SK-N-SH (cell line): ENCODE results near the gene SHROOM3. TPM values are rescaled to one million over a fixed set of nuclear protein-coding genes. Genes with fewer than 3 reads are reported as not detected.

Experiments used
- CTCF ChIA-PET: fragments of 300-600, 350-600 bp; formaldehyde crosslinking; extraction: SDS; loops from one replicate; lab custom pipeline; 2021; lab: Yijun Ruan, JAX
- POLR2A ChIA-PET: fragments of 350-600 bp; sonication (Branson Sonifier 250); formaldehyde crosslinking; extraction: SDS; loops from one replicate; lab custom pipeline; 2020; ENCODE audit warnings: antibody characterized with exemption, inconsistent platforms; lab: Yijun Ruan, JAX
- DNase-seq: peaks from one replicate; pipeline ENCODE4 v3.0.0; 2012
- H2AFZ ChIP-seq: fragments of 200-600 bp; sonication (generic); 2 replicates; pipeline ENCODE4 v1.8.1; 2016; ENCODE audit warnings: antibody characterized with exemption, mild to moderate bottlenecking, low read depth
- H3F3A ChIP-seq: fragments of 200-600 bp; sonication (generic); replicated peaks from 2 replicates; pipeline ENCODE3; 2016; ENCODE audit warnings: antibody characterized with exemption, mild to moderate bottlenecking; ENCODE audit not compliant: insufficient read depth
- H3K27ac ChIP-seq, 2 experiments: fragments of 200-500 bp in 1 of 2; fragments of 200-600 bp in 1 of 2; sonication (Bioruptor generic) in 1 of 2; sonication (generic), shearing (Covaris generic) in 1 of 2; 2 replicates each; pipeline versions ENCODE4 v1.5.1 to v1.6.1; 2014 to 2016; ENCODE audit warnings: low read depth in 2 of 2, inconsistent platforms in 1 of 2, low read length in 1 of 2, mild to moderate bottlenecking in 1 of 2, mixed read lengths in 1 of 2
- H3K27me3 ChIP-seq: fragments of 200-600 bp; sonication (generic), shearing (Covaris generic); 2 replicates; pipeline ENCODE4 v1.6.1; 2016; ENCODE audit warnings: mixed run types; ENCODE audit not compliant: insufficient read depth
- H3K36me3 ChIP-seq, 2 experiments: fragments of 200-500 bp in 1 of 2; fragments of 200-600 bp in 1 of 2; sonication (Bioruptor generic) in 1 of 2; sonication (generic) in 1 of 2; replicated peaks in 1 of 2; 2 replicates each; pipeline versions ENCODE3 to v1.5.1; 2014 to 2016; ENCODE audit warnings: low read length in 1 of 2, mild to moderate bottlenecking in 1 of 2; ENCODE audit not compliant: insufficient read depth in 2 of 2, control insufficient read depth in 1 of 2
- H3K4me1 ChIP-seq, 2 experiments: fragments of 200-500 bp in 1 of 2; fragments of 200-600 bp in 1 of 2; sonication (Bioruptor generic) in 1 of 2; sonication (generic), shearing (Covaris generic) in 1 of 2; 2 replicates each; pipeline versions ENCODE4 v1.5.1 to v1.6.1; 2014 to 2016; ENCODE audit warnings: low read depth in 1 of 2, low read length in 1 of 2, mixed run types in 1 of 2; ENCODE audit not compliant: insufficient read depth in 2 of 2, control insufficient read depth in 1 of 2
- H3K4me2 ChIP-seq: fragments of 200-600 bp; sonication (generic), shearing (Covaris generic); 2 replicates; pipeline ENCODE4 v1.6.1; 2017; ENCODE audit warnings: mixed run types
- H3K4me3 ChIP-seq, 2 experiments: fragments of 200-500 bp in 1 of 2; fragments of 200-600 bp in 1 of 2; sonication (Bioruptor generic) in 1 of 2; sonication (generic), shearing (Covaris generic) in 1 of 2; 2 replicates each; pipeline versions ENCODE4 v1.5.1 to v1.8.1; 2014 to 2016; ENCODE audit warnings: low read depth in 2 of 2, inconsistent platforms in 1 of 2, low read length in 1 of 2, mild to moderate bottlenecking in 1 of 2, mixed read lengths in 1 of 2, moderate library complexity in 1 of 2
- H3K79me2 ChIP-seq: fragments of 200-600 bp; sonication (generic); 2 replicates; pipeline ENCODE4 v1.8.1; 2017; ENCODE audit warnings: mild to moderate bottlenecking; ENCODE audit not compliant: insufficient read depth
- H3K9ac ChIP-seq: fragments of 200-600 bp; sonication (generic); 2 replicates; pipeline ENCODE4 v1.6.1; 2017; ENCODE audit warnings: mixed run types
- H3K9me2 ChIP-seq: fragments of 200-600 bp; sonication (generic); 2 replicates; pipeline ENCODE4 v1.6.1; 2017; ENCODE audit warnings: mixed run types
- H3K9me3 ChIP-seq: fragments of 200-600 bp; sonication (generic); 2 replicates; pipeline ENCODE4 v1.6.1; 2017; ENCODE audit warnings: mixed run types, mild to moderate bottlenecking, moderate library complexity
- H4K20me1 ChIP-seq: fragments of 200-600 bp; sonication (generic); 2 replicates; pipeline ENCODE4 v1.6.1; 2017; ENCODE audit warnings: mild to moderate bottlenecking, mixed run types; ENCODE audit not compliant: insufficient read depth
- CHD2 ChIP-seq: fragments of 150-350 bp; IDR thresholded peaks from 2 replicates; pipeline ENCODE4 v1.6.1; 2018; ENCODE audit warnings: low read length; ENCODE audit not compliant: partially characterized antibody
- EP300 ChIP-seq, 2 experiments: IDR thresholded peaks; 2 replicates each; pipeline versions ENCODE4 v1.4.0 to v1.6.1; 2012; ENCODE audit warnings: borderline replicate concordance in 1 of 2, low read depth in 1 of 2, low read length in 1 of 2
- EZH2phosphoT487 ChIP-seq: fragments of 200-600 bp; sonication (generic); IDR thresholded peaks from 2 replicates; pipeline ENCODE4 v1.6.1; 2017; ENCODE audit warnings: low read depth, mixed run types, mild to moderate bottlenecking, antibody characterized with exemption, moderate library complexity, borderline replicate concordance
- FOSL2 ChIP-seq: IDR thresholded peaks from 2 replicates; pipeline ENCODE4 v1.4.0; 2012; ENCODE audit warnings: low read depth, mild to moderate bottlenecking, moderate library complexity, borderline replicate concordance
- FOXM1 ChIP-seq: IDR thresholded peaks from 2 replicates; pipeline ENCODE4 v1.4.0; 2012; ENCODE audit warnings: low read depth, mild to moderate bottlenecking
- GABPA ChIP-seq: IDR thresholded peaks from 2 replicates; pipeline ENCODE4 v1.4.0; 2012; ENCODE audit warnings: low read depth, mild to moderate bottlenecking
- MEF2A ChIP-seq: IDR thresholded peaks from 2 replicates; pipeline ENCODE4 v1.4.0; 2012; ENCODE audit warnings: low read depth, borderline replicate concordance
- NFIC ChIP-seq: IDR thresholded peaks from 2 replicates; pipeline ENCODE4 v1.4.0; 2012; ENCODE audit warnings: borderline replicate concordance
- NRF1 ChIP-seq: IDR thresholded peaks from 2 replicates; pipeline ENCODE4 v1.6.1; 2012; ENCODE audit warnings: low read depth, mild to moderate bottlenecking, low read length
- POLR2AphosphoS5 ChIP-seq: IDR thresholded peaks from 2 replicates; pipeline ENCODE4 v1.6.1; 2012; ENCODE audit warnings: low read depth, low read length
- RFX5 ChIP-seq: IDR thresholded peaks from 2 replicates; pipeline ENCODE4 v1.6.1; 2012; ENCODE audit warnings: mild to moderate bottlenecking, improper control_type of control experiment, low read length
- TAF1 ChIP-seq: IDR thresholded peaks from 2 replicates; pipeline ENCODE4 v1.6.1; 2012; ENCODE audit warnings: low read depth, mild to moderate bottlenecking, low read length, moderate library complexity, borderline replicate concordance
- TCF12 ChIP-seq: IDR thresholded peaks from 2 replicates; pipeline ENCODE4 v1.4.0; 2012
- TEAD4 ChIP-seq: IDR thresholded peaks from 2 replicates; pipeline ENCODE4 v1.4.0; 2012; ENCODE audit warnings: mild to moderate bottlenecking, borderline replicate concordance; ENCODE audit not compliant: insufficient read depth
- WGBS: methylation state at CpG from one replicate; pipeline ENCODE4 v1.1.6; 2017; ENCODE audit warnings: low lambda C conversion rate; 5-methylcytosine and 5-hydroxymethylcytosine counted together
- polyA plus RNA-seq, 3 experiments: library from polyadenylated mRNA; depleted of rRNA; stranded (reverse); fragments of >200 nt; gene quantifications; 2 replicates each; pipeline ENCODE4 v1.2.3, GENCODE V29; 2012
- TF ChIP-seq, protein P1 (sequence below): IDR thresholded peaks from 2 replicates; pipeline ENCODE4 v1.4.0; 2012; ENCODE audit warnings: low read depth, borderline replicate concordance
- TF ChIP-seq, protein P2 (sequence below): IDR thresholded peaks from 2 replicates; pipeline ENCODE4 v1.4.0; 2012; ENCODE audit warnings: low read depth, borderline replicate concordance
- TF ChIP-seq, protein P3 (sequence below): fragments of 200-600 bp; sonication (generic); IDR thresholded peaks from 2 replicates; pipeline ENCODE4 v1.6.1; 2017; ENCODE audit warnings: antibody characterized with exemption, mild to moderate bottlenecking, moderate library complexity

Gene SHROOM3
- polyA plus RNA-seq, 1 of the 3 experiments (the other 2 are of a cell fraction) = 4.3 TPM

DNA sequence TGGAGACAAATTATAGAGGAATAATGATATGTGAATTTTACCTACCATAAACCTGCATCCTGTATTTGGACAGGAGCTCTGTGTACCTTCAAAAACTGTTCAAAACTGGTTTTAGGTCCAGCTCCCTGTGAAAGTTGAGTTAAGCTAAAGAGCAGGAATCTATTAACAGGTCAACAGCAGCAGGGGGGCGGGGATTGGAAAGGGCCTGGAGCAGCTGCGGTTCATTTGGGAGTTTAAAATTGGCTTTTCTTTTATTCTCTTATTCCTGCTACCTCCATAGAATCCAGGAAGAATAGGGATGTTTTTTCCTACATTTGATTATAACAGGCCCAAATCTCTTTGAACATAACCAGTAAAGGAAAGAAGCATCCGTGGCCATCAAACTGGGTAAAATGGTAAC lies 23.8 kb downstream of the SHROOM3 start:
- 85% methylated on average over 3 of the region's 3 CpGs for WGBS
- Histone ChIP-seq H3F3A (no peaks in the 10 kb centered on the region), H3K9me3 (no peaks in the 10 kb centered on the region), H3K79me2 (no peaks in the 10 kb centered on the region), H3K9me2 (no peaks in the 10 kb centered on the region), H3K9ac (no peak overlapping the region), H3K4me1 (no peaks in the 10 kb centered on the region; a peak in 1 of 4 replicates), H3K4me2 (no peak overlapping the region)
- no peak for DNase-seq
- CTCF ChIA-PET = interaction anchor here (1.0 to 1.3 kb wide), 2 partner anchors 27 to 637 kb away, joined by 3 read pairs; no protein-coding TSS in a partner anchor
- TF ChIP-seq EZH2phosphoT487 (no peak), POLR2AphosphoS5 (no peak), EP300 (IDR thresholded peaks at IDR 0.05; ENCODE audit: borderline replicate concordance in 1 of 2, low read depth in 1 of 2, low read length in 1 of 2) (no peak), FOSL2 (no peak), RFX5 (no peak), TEAD4 (no peak), TAF1 (no peak)
- TF ChIP-seq, protein P1, sequence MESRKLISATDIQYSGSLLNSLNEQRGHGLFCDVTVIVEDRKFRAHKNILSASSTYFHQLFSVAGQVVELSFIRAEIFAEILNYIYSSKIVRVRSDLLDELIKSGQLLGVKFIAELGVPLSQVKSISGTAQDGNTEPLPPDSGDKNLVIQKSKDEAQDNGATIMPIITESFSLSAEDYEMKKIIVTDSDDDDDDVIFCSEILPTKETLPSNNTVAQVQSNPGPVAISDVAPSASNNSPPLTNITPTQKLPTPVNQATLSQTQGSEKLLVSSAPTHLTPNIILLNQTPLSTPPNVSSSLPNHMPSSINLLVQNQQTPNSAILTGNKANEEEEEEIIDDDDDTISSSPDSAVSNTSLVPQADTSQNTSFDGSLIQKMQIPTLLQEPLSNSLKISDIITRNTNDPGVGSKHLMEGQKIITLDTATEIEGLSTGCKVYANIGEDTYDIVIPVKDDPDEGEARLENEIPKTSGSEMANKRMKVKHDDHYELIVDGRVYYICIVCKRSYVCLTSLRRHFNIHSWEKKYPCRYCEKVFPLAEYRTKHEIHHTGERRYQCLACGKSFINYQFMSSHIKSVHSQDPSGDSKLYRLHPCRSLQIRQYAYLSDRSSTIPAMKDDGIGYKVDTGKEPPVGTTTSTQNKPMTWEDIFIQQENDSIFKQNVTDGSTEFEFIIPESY = no peak
- TF ChIP-seq, all 33 proteins: peak for 0
- H3K4me3 ChIP-seq = no peak overlapping the region
- H3K27ac ChIP-seq = peak overlapping the region; percentile 28 to 80; a peak in 2 of 4 replicates
- peak overlapping the region; percentile 83; the same call in 1 of the 2 replicates for H2AFZ ChIP-seq
- no peaks in the 10 kb centered on the region for H3K36me3 ChIP-seq
- H3K27me3 ChIP-seq = no peaks in the 10 kb centered on the region
- POLR2A ChIA-PET = no interaction called here
- no peaks in the 10 kb centered on the region for H4K20me1 ChIP-seq

DNA sequence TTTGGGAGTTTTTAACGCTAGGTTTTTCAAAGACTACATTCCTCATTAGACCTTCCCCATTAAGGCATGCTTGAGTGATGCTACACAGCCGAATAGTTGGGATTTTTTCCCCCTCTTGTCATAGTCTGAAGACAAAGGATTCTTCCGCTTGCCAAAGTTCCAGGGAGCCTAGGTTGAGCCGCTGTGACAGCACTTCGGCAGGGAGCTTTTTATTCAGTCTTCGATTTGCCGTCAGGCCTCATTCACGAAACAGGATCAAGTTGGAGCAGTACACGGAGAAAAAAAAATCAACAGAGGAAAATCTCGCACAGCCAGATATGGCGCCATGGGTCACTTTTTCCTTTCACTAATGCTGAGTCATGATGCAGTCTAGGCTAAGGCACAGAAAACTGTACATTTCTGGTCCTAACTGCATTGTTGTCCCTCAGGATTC lies 24.3 kb downstream of the SHROOM3 start:
- no peak for TF ChIP-seq FOXM1
- TF ChIP-seq, protein P2, sequence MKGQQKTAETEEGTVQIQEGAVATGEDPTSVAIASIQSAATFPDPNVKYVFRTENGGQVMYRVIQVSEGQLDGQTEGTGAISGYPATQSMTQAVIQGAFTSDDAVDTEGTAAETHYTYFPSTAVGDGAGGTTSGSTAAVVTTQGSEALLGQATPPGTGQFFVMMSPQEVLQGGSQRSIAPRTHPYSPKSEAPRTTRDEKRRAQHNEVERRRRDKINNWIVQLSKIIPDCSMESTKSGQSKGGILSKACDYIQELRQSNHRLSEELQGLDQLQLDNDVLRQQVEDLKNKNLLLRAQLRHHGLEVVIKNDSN = no peak
- TF ChIP-seq TAF1 = no peak
- no peak for TF ChIP-seq GABPA
- TF ChIP-seq CHD2 = no peak
- TF ChIP-seq TEAD4 = peak; percentile 16; the same call in 1 of the 2 replicates
- peak; percentile 8; the same call in 1 of the 2 replicates for TF ChIP-seq FOSL2
- TF ChIP-seq, protein P3, sequence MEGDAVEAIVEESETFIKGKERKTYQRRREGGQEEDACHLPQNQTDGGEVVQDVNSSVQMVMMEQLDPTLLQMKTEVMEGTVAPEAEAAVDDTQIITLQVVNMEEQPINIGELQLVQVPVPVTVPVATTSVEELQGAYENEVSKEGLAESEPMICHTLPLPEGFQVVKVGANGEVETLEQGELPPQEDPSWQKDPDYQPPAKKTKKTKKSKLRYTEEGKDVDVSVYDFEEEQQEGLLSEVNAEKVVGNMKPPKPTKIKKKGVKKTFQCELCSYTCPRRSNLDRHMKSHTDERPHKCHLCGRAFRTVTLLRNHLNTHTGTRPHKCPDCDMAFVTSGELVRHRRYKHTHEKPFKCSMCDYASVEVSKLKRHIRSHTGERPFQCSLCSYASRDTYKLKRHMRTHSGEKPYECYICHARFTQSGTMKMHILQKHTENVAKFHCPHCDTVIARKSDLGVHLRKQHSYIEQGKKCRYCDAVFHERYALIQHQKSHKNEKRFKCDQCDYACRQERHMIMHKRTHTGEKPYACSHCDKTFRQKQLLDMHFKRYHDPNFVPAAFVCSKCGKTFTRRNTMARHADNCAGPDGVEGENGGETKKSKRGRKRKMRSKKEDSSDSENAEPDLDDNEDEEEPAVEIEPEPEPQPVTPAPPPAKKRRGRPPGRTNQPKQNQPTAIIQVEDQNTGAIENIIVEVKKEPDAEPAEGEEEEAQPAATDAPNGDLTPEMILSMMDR = no peak
- TF ChIP-seq TCF12 = peak; percentile 55
- TF ChIP-seq MEF2A = no peak
- TF ChIP-seq NRF1 = no peak
- no peak for TF ChIP-seq NFIC
- TF ChIP-seq, all 33 proteins: peak for 3
- Histone ChIP-seq H2AFZ (peak overlapping the region; percentile 83; the same call in 1 of the 2 replicates), H3K4me2 (no peak overlapping the region), H3K9me2 (no peaks in the 10 kb centered on the region), H4K20me1 (no peaks in the 10 kb centered on the region), H3K27ac (peak overlapping the region; percentile 28 to 80; a peak in 2 of 4 replicates), H3K36me3 (no peaks in the 10 kb centered on the region), H3K79me2 (no peaks in the 10 kb centered on the region), H3K4me1 (no peaks in the 10 kb centered on the region; a peak in 1 of 4 replicates), H3K4me3 (no peak overlapping the region), H3K27me3 (no peaks in the 10 kb centered on the region), H3F3A (no peaks in the 10 kb centered on the region), H3K9ac (no peak overlapping the region), H3K9me3 (no peaks in the 10 kb centered on the region)
- DNase-seq = no peak
- ChIA-PET CTCF (interaction anchor here (1.3 kb wide), 1 partner anchor 28 kb away, joined by 3 read pairs; no protein-coding TSS in a partner anchor), POLR2A (no interaction called here)
- 76% methylated on average over 11 of the region's 11 CpGs for WGBS
